Epithelial cell of prostate (primary cell): Measurements from ENCODE around the gene CSNK1E.

ENCODE experiments used
- DNase-seq: peaks from one replicate; pipeline ENCODE4 v3.0.0-alpha.2; 2011; ENCODE audit warnings: low read depth, low spot score
- H3K27ac ChIP-seq: fragments of 450-650 bp; 2 replicates; pipeline ENCODE4 v1.5.1; 2017; ENCODE audit warnings: mild to moderate bottlenecking

CSNK1E gene

GRCh38 chr22:38336699-38337098 is 19.5 kb upstream of the CSNK1E start:
- no peak for DNase-seq
- H3K27ac ChIP-seq: peak overlapping the region; percentile 65

GRCh38 chr22:38335077-38335476 is 17.8 kb upstream of the CSNK1E start:
- peak overlapping the region; percentile 65 for H3K27ac ChIP-seq
- no peak for DNase-seq

DNA sequence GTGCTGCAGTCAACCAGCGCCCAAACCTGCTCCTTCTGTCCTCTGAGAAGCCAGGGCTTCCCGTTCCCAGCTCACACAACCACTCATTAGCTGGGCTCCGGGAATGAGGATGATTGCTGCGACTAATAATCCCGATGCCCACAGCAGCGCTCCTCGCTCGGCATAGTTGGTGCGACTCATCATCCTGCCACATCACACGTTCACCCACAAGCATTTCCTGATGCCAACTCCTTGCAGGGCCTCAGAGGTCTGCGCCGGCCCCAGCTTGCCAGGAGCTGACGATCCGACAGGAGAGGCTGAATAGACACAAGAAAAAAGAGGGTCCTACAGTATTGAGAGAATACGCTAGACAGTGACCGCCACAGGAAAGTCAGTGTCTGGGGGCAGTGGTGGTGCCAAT is 10.6 kb upstream of the CSNK1E start:
- peak; percentile 68 for DNase-seq
- H3K27ac ChIP-seq: peak overlapping the region; percentile 92

GRCh38 chr22:38327396-38327795 is 10.2 kb upstream of the CSNK1E start:
- peak overlapping the region; percentile 92 for H3K27ac ChIP-seq
- no peak for DNase-seq

- no peak for DNase-seq
Observed at GRCh38 chr22:38325587-38325986, 8.4 kb upstream of the CSNK1E start.

GRCh38 chr22:38320605-38321402 is 3.6 kb upstream of the CSNK1E start:
- no peak overlapping the region for H3K27ac ChIP-seq
- no peak for DNase-seq

More at GRCh38 chr22:38325587-38325986, 8.4 kb upstream of the CSNK1E start:
- no peak overlapping the region for H3K27ac ChIP-seq

- H3K27ac ChIP-seq: peak overlapping the region; percentile 99
- no peak for DNase-seq
Observed at GRCh38 chr22:38318792-38319773, 1.9 kb upstream of the CSNK1E start.

- DNase-seq: peak; percentile 93
- peak overlapping the region; percentile 99 for H3K27ac ChIP-seq
Observed at GRCh38 chr22:38317995-38318715, 922 bp upstream of the CSNK1E start.

DNA sequence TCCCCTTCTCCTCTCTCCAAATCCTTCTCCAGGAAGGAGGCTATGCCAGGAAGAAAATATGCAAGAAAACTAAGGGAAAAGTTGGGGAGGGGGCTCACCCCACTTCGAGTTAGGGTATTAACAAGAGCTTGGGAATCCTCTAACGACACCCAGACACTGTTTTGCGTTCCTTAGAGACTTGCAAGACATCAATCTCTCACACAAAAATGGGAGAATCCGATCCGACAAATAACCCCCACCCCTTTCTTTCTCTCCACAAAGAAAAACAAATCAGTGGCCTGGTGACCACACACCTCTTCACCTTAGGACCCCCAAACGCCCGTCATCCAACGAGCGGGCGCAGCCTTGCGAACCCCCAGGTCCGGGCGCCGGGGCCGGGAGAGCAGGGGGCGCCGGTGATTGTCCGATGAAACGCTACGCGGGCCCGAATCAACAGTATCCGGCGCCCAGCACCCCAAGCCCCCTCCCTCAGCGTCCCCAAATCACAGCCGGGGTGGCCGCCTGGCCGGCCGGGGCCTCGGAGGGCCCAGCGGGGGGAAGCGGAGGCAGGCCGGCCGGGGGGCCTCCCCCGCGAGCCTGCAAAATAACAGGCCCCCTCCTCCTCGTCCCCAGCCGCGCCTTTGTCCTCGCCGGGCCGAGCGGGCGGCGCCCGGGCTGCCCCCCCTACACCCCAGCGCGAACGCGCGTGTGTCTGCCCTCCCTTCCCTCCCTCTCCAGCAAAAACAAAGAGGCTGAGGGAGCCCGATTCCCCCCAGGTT is 690 bp downstream of the CSNK1E start:
- H3K27ac ChIP-seq: peak overlapping the region; percentile 99
- no peak for DNase-seq

GRCh38 chr22:38315823-38316363 is 1.3 kb downstream of the CSNK1E start:
- no peak for DNase-seq
- H3K27ac ChIP-seq: peak overlapping the region; percentile 99

GRCh38 chr22:38314933-38315822 is 2.1 kb downstream of the CSNK1E start:
- DNase-seq: no peak
- H3K27ac ChIP-seq: peak overlapping the region; percentile 99

GRCh38 chr22:38314051-38314932 is 2.9 kb downstream of the CSNK1E start:
- DNase-seq: no peak
- H3K27ac ChIP-seq: peak overlapping the region; percentile 99

- H3K27ac ChIP-seq: peak overlapping the region; percentile 99
- peak; percentile 54 for DNase-seq
Observed at GRCh38 chr22:38313384-38313955, 3.8 kb downstream of the CSNK1E start.

- peak overlapping the region; percentile 99 for H3K27ac ChIP-seq
- no peak for DNase-seq
Observed at GRCh38 chr22:38312261-38312800, 4.9 kb downstream of the CSNK1E start.

DNA sequence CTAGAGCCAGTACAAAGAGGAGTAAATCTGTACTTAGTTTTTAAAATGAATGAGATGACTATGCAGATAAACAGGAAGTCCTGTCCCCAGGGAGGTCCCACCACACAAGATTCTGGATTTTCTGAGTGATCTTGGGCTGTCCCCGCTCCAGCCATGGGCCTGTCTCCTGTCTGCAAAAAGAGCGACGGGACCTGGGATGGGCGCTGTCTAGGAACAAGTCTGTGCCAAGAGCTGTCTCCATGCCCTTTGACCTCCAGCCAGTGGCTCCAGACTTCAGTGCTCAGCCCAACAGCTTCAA is 6.0 kb downstream of the CSNK1E start:
- peak overlapping the region; percentile 99 for H3K27ac ChIP-seq
- no peak for DNase-seq

GRCh38 chr22:38310518-38311322 is 6.5 kb downstream of the CSNK1E start:
- H3K27ac ChIP-seq: peak overlapping the region; percentile 99
- DNase-seq: no peak
